Nephron progenitor cell (in vitro differentiated cells): Measurements from ENCODE around the gene ZCWPW2.

Experiments
- DNase-seq: peaks from one replicate; pipeline ENCODE4 v3.0.0; 2021
- H3K27ac Mint-ChIP-seq: 2 replicates; pipeline ENCODE4 v1.8.0; 2021; ENCODE audit warnings: mild to moderate bottlenecking, moderate library complexity, mixed read lengths
- H3K27me3 Mint-ChIP-seq: 2 replicates; pipeline ENCODE4 v1.8.0; 2021; ENCODE audit warnings: mild to moderate bottlenecking, low read depth, mixed read lengths; ENCODE audit not compliant: poor library complexity
- H3K36me3 Mint-ChIP-seq: 2 replicates; pipeline ENCODE4 v1.8.0; 2021; ENCODE audit warnings: low read depth, mixed read lengths
- H3K4me1 Mint-ChIP-seq: 2 replicates; pipeline ENCODE4 v1.8.0; 2021; ENCODE audit warnings: mixed read lengths
- H3K4me3 Mint-ChIP-seq: 2 replicates; pipeline ENCODE4 v1.8.0; 2021; ENCODE audit warnings: mild to moderate bottlenecking, moderate library complexity, mixed read lengths
- H3K9me3 Mint-ChIP-seq: 2 replicates; pipeline ENCODE4 v1.8.0; 2021; ENCODE audit warnings: mild to moderate bottlenecking, moderate library complexity, mixed read lengths
- CTCF ChIP-seq: fragments of 200-600 bp; sonication (generic); IDR thresholded peaks from 2 replicates; pipeline ENCODE4 v1.5.0; 2021; ENCODE audit warnings: antibody characterized with exemption

The ZCWPW2 gene

GRCh38 chr3:28542351-28542750 lies 193.8 kb downstream of the ZCWPW2 start:
- Mint-ChIP-seq H3K27me3 (peaks cover 5% of the 10 kb centered on the region), H3K9me3 (peaks cover 22% of the 10 kb centered on the region), H3K4me3 (no peak overlapping the region), H3K4me1 (no peaks in the 10 kb centered on the region), H3K36me3 (peaks cover 7% of the 10 kb centered on the region), H3K27ac (no peak overlapping the region)
- no peak for DNase-seq
- no peak for TF ChIP-seq CTCF

- peaks cover 5% of the 10 kb centered on the region for H3K27me3 Mint-ChIP-seq
- no peak for DNase-seq
- H3K4me1 Mint-ChIP-seq = no peaks in the 10 kb centered on the region
- no peak for TF ChIP-seq CTCF
- H3K9me3 Mint-ChIP-seq = peaks cover 22% of the 10 kb centered on the region
- no peak overlapping the region for H3K4me3 Mint-ChIP-seq
- H3K36me3 Mint-ChIP-seq = peaks cover 7% of the 10 kb centered on the region
- H3K27ac Mint-ChIP-seq = no peak overlapping the region
These were observed 195.7 kb downstream of the ZCWPW2 start for GRCh38 chr3:28544236-28544635.

GRCh38 chr3:28544831-28545230 lies 196.3 kb downstream of the ZCWPW2 start:
- Mint-ChIP-seq H3K27me3 (peaks cover 5% of the 10 kb centered on the region), H3K36me3 (peaks cover 7% of the 10 kb centered on the region), H3K4me3 (no peak overlapping the region), H3K4me1 (no peaks in the 10 kb centered on the region), H3K27ac (no peak overlapping the region), H3K9me3 (peaks cover 22% of the 10 kb centered on the region)
- no peak for TF ChIP-seq CTCF
- no peak for DNase-seq

GRCh38 chr3:28547677-28548076 lies 199.2 kb downstream of the ZCWPW2 start:
- DNase-seq = no peak
- Mint-ChIP-seq H3K4me1 (no peaks in the 10 kb centered on the region), H3K9me3 (peaks cover 3% of the 10 kb centered on the region), H3K27me3 (no peaks in the 10 kb centered on the region), H3K4me3 (no peak overlapping the region), H3K27ac (no peak overlapping the region), H3K36me3 (no peaks in the 10 kb centered on the region)
- TF ChIP-seq CTCF = no peak

GRCh38 chr3:28553175-28553574 lies 204.7 kb downstream of the ZCWPW2 start:
- no peaks in the 10 kb centered on the region for H3K9me3 Mint-ChIP-seq
- no peak overlapping the region for H3K27ac Mint-ChIP-seq
- H3K27me3 Mint-ChIP-seq = peaks cover 3% of the 10 kb centered on the region
- no peaks in the 10 kb centered on the region for H3K36me3 Mint-ChIP-seq
- TF ChIP-seq CTCF = no peak
- no peaks in the 10 kb centered on the region for H3K4me1 Mint-ChIP-seq
- no peak overlapping the region for H3K4me3 Mint-ChIP-seq
- no peak for DNase-seq

- no peak for TF ChIP-seq CTCF
- H3K27me3 Mint-ChIP-seq = peaks cover 8% of the 10 kb centered on the region
- no peak for DNase-seq
- H3K27ac Mint-ChIP-seq = no peak overlapping the region
- no peaks in the 10 kb centered on the region for H3K4me1 Mint-ChIP-seq
- no peaks in the 10 kb centered on the region for H3K36me3 Mint-ChIP-seq
- no peak overlapping the region for H3K4me3 Mint-ChIP-seq
- H3K9me3 Mint-ChIP-seq = no peaks in the 10 kb centered on the region
These were observed 207.7 kb downstream of the ZCWPW2 start for GRCh38 chr3:28556195-28556594.
